ENCODE data around the gene ZCCHC24.
A peak's percentile ranks its signal among the peaks of the same experiment; 100 is the strongest.

Gene ZCCHC24

GRCh38 chr10:79352035-79352877 is 93.2 kb downstream of the ZCCHC24 start:
- ATAC-seq (replicated peaks; ENCODE audit: extremely low read depth, poor library complexity, severe bottlenecking) (no peak), DNase-seq (ENCODE audit: low spot score in 2 of 2) (no peak)
- Mint-ChIP-seq H3K27me3 (no peaks in the 10 kb centered on the region), H3K4me1 (peaks cover 44% of the 10 kb centered on the region), H3K36me3 (ENCODE audit: insufficient read depth) (peaks cover 43% of the 10 kb centered on the region), H3K27ac (ENCODE audit: low read depth) (no peak overlapping the region), H3K4me3 (no peak overlapping the region), H3K9me3 (no peaks in the 10 kb centered on the region)

DNA sequence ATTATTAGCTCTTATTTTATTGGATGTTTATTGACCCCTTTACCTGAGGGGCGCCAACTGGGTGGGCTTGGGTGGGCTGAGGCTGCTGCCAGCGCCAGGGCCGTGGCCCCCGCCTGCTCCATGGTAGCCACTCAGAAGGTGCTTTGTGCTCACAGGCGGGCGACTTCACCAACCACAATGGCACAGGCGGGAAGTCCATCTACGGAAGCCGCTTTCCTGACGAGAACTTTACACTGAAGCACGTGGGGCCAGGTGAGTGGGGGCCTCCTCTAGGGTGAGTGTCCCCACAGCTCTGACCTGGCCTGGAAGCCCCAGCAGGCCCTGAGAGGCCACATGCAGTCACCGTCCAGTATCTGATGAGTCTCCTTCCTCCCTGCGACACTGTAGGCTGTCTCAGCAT is 94.1 kb downstream of the ZCCHC24 start:
- Mint-ChIP-seq H3K27me3 (no peaks in the 10 kb centered on the region), H3K9me3 (no peaks in the 10 kb centered on the region), H3K4me3 (no peak overlapping the region), H3K36me3 (ENCODE audit: insufficient read depth) (peaks cover 43% of the 10 kb centered on the region), H3K27ac (ENCODE audit: low read depth) (no peak overlapping the region), H3K4me1 (peaks cover 44% of the 10 kb centered on the region)
- no peak for ATAC-seq (replicated peaks; ENCODE audit: extremely low read depth, poor library complexity, severe bottlenecking)
- no peak for DNase-seq (ENCODE audit: low spot score in 2 of 2)

- Mint-ChIP-seq H3K4me3 (peak overlapping the region; percentile 80), H3K27ac (ENCODE audit: low read depth) (no peak overlapping the region), H3K36me3 (ENCODE audit: insufficient read depth) (peaks cover 43% of the 10 kb centered on the region), H3K4me1 (peaks cover 41% of the 10 kb centered on the region), H3K9me3 (no peaks in the 10 kb centered on the region), H3K27me3 (no peaks in the 10 kb centered on the region)
- ATAC-seq (replicated peaks; ENCODE audit: extremely low read depth, poor library complexity, severe bottlenecking) (no peak), DNase-seq (ENCODE audit: low spot score in 2 of 2) (no peak)
Measured at GRCh38 chr10:79350407-79351154, 94.8 kb downstream of the ZCCHC24 start.

DNA sequence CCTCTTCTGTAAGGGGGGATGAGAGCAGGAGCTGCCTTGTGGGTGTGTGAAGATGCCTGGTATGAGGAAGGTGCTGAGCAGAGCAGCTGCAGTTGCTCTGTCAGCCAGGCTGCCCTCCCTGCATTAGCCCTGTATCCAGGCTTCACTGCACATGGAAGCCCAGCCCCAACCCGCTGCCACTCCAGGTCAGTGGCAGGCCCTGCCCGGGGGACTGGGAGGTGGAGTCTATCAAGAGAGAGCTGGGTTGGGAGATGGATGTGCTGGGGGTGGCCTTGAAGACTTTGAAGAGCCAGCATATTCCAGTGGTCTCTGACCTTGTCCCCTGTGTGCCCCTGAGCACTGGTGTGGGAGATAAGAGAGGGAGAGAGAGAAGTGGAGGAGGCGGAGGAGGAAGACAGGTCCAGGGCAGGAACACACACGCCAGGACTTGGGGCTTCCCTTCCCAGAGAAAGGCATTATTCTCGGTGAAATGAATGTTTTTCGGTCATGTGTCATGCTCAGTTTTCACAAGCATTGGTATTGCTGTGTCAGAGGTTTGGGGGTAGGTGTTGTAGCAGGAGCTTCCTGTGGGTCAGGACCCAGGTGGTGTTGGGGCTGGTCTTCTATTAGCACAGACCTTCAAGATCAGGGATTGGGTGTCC is 95.5 kb downstream of the ZCCHC24 start:
- Mint-ChIP-seq H3K36me3 (ENCODE audit: insufficient read depth) (peaks cover 41% of the 10 kb centered on the region), H3K9me3 (no peaks in the 10 kb centered on the region), H3K4me1 (peaks cover 35% of the 10 kb centered on the region), H3K27ac (ENCODE audit: low read depth) (peak overlapping the region; percentile 91), H3K27me3 (no peaks in the 10 kb centered on the region), H3K4me3 (peak overlapping the region; percentile 80)
- no peak for DNase-seq (ENCODE audit: low spot score in 2 of 2)
- no peak for ATAC-seq (replicated peaks; ENCODE audit: extremely low read depth, poor library complexity, severe bottlenecking)

DNA sequence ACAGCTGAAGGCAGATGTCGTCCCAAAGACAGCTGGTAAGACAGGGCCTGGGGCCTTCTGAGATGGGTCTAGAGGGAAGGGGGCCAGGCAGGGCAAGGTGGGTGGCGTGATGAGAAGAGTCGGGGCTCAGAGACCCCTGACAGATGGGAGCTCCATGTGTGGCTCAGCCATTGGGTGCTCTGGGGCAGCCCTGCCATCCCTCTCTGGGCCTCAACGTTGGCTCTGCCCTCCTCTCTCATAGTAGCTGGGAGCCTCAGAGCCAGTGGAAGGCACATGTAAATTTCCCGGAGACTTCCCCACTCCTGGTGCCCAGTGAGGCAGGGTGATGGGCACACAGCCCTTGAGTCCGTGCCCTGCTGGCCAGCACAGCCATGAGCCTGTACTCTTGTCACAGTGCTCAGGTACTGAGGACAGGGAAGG is 96.3 kb downstream of the ZCCHC24 start:
- Mint-ChIP-seq H3K27me3 (no peaks in the 10 kb centered on the region), H3K27ac (ENCODE audit: low read depth) (peak overlapping the region; percentile 91), H3K4me3 (peak overlapping the region; percentile 80), H3K9me3 (no peaks in the 10 kb centered on the region), H3K4me1 (peaks cover 35% of the 10 kb centered on the region), H3K36me3 (ENCODE audit: insufficient read depth) (peaks cover 34% of the 10 kb centered on the region)
- DNase-seq (ENCODE audit: low spot score in 2 of 2) (no peak), ATAC-seq (replicated peaks; ENCODE audit: extremely low read depth, poor library complexity, severe bottlenecking) (no peak)

- Mint-ChIP-seq H3K4me1 (peaks cover 35% of the 10 kb centered on the region), H3K27me3 (no peaks in the 10 kb centered on the region), H3K9me3 (no peaks in the 10 kb centered on the region), H3K27ac (ENCODE audit: low read depth) (peak overlapping the region; percentile 91), H3K4me3 (peak overlapping the region; percentile 80), H3K36me3 (ENCODE audit: insufficient read depth) (peaks cover 30% of the 10 kb centered on the region)
- no peak for ATAC-seq (replicated peaks; ENCODE audit: extremely low read depth, poor library complexity, severe bottlenecking)
- DNase-seq (ENCODE audit: low spot score in 2 of 2) = no peak
Measured at GRCh38 chr10:79348640-79348988, 96.8 kb downstream of the ZCCHC24 start.

GRCh38 chr10:79347894-79348639 is 97.4 kb downstream of the ZCCHC24 start:
- Mint-ChIP-seq H3K27ac (ENCODE audit: low read depth) (peak overlapping the region; percentile 91), H3K4me1 (peaks cover 36% of the 10 kb centered on the region), H3K9me3 (no peaks in the 10 kb centered on the region), H3K27me3 (no peaks in the 10 kb centered on the region), H3K4me3 (peak overlapping the region; percentile 80), H3K36me3 (ENCODE audit: insufficient read depth) (peaks cover 24% of the 10 kb centered on the region)
- DNase-seq (ENCODE audit: low spot score in 2 of 2) (peak; percentile 52 to 63), ATAC-seq (replicated peaks; ENCODE audit: extremely low read depth, poor library complexity, severe bottlenecking) (peak; percentile 73)

GRCh38 chr10:79347226-79347893 is 98.1 kb downstream of the ZCCHC24 start, which contains the start of gene PPIF:
Gene PPIF, plus strand, starts transcription at chr10:79347469. Its CDS starts 80 bp downstream, at chr10:79347549.
- peak; percentile 80 to 97 for DNase-seq (ENCODE audit: low spot score in 2 of 2)
- Mint-ChIP-seq H3K4me3 (peak within 1 kb of the TSS; percentile 80), H3K27me3 (no peaks in the 10 kb centered on the region), H3K36me3 (ENCODE audit: insufficient read depth) (peaks cover 19% of the 10 kb centered on the region), H3K4me1 (peaks cover 36% of the 10 kb centered on the region), H3K27ac (ENCODE audit: low read depth) (peak within 1 kb of the TSS; percentile 91), H3K9me3 (no peaks in the 10 kb centered on the region)
- ATAC-seq (replicated peaks; ENCODE audit: extremely low read depth, poor library complexity, severe bottlenecking) = peak; percentile 86

- H3K4me1 Mint-ChIP-seq = peaks cover 36% of the 10 kb centered on the region
- H3K27ac Mint-ChIP-seq (ENCODE audit: low read depth) = no peak overlapping the region
- peak in 1 of 2 donors; percentile 13 for DNase-seq (ENCODE audit: low spot score in 2 of 2)
- H3K27me3 Mint-ChIP-seq = no peaks in the 10 kb centered on the region
- ATAC-seq (replicated peaks; ENCODE audit: extremely low read depth, poor library complexity, severe bottlenecking) = no peak
- peak overlapping the region; percentile 80 for H3K4me3 Mint-ChIP-seq
- no peaks in the 10 kb centered on the region for H3K9me3 Mint-ChIP-seq
- H3K36me3 Mint-ChIP-seq (ENCODE audit: insufficient read depth) = peaks cover 11% of the 10 kb centered on the region
Measured at GRCh38 chr10:79346388-79347225, 98.8 kb downstream of the ZCCHC24 start.

- Mint-ChIP-seq H3K4me1 (peaks cover 36% of the 10 kb centered on the region), H3K9me3 (no peaks in the 10 kb centered on the region), H3K27ac (ENCODE audit: low read depth) (peak overlapping the region; percentile 41), H3K27me3 (no peaks in the 10 kb centered on the region), H3K4me3 (no peak overlapping the region), H3K36me3 (ENCODE audit: insufficient read depth) (peaks cover 7% of the 10 kb centered on the region)
- DNase-seq (ENCODE audit: low spot score in 2 of 2) = no peak
- ATAC-seq (replicated peaks; ENCODE audit: extremely low read depth, poor library complexity, severe bottlenecking) = no peak
Measured at GRCh38 chr10:79346012-79346340, 99.4 kb downstream of the ZCCHC24 start.

Data from central memory CD8-positive, alpha-beta T cell (primary cell).